ENCODE data around the gene OR5H14.

The OR5H14 gene

DNA sequence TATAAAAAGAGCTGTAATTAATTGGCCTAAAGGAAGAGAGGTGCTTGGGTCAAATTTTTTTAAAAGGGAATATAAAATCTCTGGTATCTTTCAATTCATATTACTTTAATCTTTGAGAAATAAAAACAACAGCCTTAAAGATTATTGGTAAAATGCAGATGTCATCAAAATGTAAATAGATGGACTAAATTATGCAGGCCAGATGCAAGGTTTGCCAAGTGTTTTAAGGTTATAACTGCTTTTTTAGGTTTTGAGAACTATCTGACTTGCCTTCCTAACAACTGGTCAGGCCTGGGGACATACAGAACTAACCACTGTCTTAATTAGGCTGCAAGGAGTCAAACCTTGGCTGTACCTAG is 36.8 kb upstream of the OR5H14 start:
- Histone ChIP-seq H3K79me2 (ENCODE audit: low read length) (no peaks in the 10 kb centered on the region), H3K4me2 (ENCODE audit: low read depth, low read length) (no peak overlapping the region), H4K20me1 (ENCODE audit: insufficient read depth, low read length) (no peaks in the 10 kb centered on the region), H3K36me3 (replicated peaks; ENCODE audit: insufficient read depth, low read length) (no peaks in the 10 kb centered on the region), H3K4me1 (ENCODE audit: low read length) (no peaks in the 10 kb centered on the region), H3K27me3 (replicated peaks; ENCODE audit: insufficient read depth, low read length) (no peaks in the 10 kb centered on the region), H2AFZ (ENCODE audit: low read length) (no peak overlapping the region), H3K27ac (ENCODE audit: low read length) (no peak overlapping the region), H3K9me3 (replicated peaks; ENCODE audit: insufficient read depth, low read length) (no peaks in the 10 kb centered on the region), H3F3A (ENCODE audit: insufficient read depth, low read length) (no peaks in the 10 kb centered on the region), H3K9me2 (replicated peaks; ENCODE audit: insufficient read depth, low read length) (no peaks in the 10 kb centered on the region), H3K4me3 (ENCODE audit: low read length) (no peak overlapping the region), H3K9ac (ENCODE audit: low read length) (no peak overlapping the region)
- TF ChIP-seq EZH2phosphoT487 (IDR thresholded peaks at IDR 0.05; ENCODE audit: low read length) = no peak
- TF ChIP-seq EZH2 (optimal IDR thresholded peaks at IDR 0.05; ENCODE audit: low read depth, low read length) = no peak
- TF ChIP-seq, protein P1, sequence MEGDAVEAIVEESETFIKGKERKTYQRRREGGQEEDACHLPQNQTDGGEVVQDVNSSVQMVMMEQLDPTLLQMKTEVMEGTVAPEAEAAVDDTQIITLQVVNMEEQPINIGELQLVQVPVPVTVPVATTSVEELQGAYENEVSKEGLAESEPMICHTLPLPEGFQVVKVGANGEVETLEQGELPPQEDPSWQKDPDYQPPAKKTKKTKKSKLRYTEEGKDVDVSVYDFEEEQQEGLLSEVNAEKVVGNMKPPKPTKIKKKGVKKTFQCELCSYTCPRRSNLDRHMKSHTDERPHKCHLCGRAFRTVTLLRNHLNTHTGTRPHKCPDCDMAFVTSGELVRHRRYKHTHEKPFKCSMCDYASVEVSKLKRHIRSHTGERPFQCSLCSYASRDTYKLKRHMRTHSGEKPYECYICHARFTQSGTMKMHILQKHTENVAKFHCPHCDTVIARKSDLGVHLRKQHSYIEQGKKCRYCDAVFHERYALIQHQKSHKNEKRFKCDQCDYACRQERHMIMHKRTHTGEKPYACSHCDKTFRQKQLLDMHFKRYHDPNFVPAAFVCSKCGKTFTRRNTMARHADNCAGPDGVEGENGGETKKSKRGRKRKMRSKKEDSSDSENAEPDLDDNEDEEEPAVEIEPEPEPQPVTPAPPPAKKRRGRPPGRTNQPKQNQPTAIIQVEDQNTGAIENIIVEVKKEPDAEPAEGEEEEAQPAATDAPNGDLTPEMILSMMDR (IDR thresholded peaks at IDR 0.05; ENCODE audit: low read length) = no peak
- no peak for DNase-seq

DNA sequence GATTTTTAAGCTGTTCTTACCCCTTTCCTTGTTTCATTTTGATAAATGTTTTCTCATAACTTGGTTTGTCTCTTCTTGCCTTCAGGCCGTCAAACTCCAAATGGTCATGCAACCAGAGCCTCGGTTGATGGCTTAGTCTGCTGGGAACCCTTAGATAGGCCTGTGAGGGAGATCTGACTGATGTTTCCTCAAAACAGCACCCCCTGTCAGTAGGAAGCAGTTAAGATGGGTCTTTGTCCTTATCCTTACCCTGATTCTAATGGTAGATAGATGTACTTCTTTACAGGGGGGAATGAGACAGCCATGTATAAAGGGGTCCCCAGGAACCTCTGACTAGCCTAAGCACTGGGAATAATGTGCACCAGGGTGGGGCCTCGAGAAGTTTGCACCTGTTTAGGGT is 33.0 kb upstream of the OR5H14 start:
- Histone ChIP-seq H2AFZ (ENCODE audit: low read length) (no peak overlapping the region), H3K9ac (ENCODE audit: low read length) (no peak overlapping the region), H4K20me1 (ENCODE audit: insufficient read depth, low read length) (no peaks in the 10 kb centered on the region), H3K27me3 (replicated peaks; ENCODE audit: insufficient read depth, low read length) (no peaks in the 10 kb centered on the region), H3K27ac (ENCODE audit: low read length) (no peak overlapping the region), H3K36me3 (replicated peaks; ENCODE audit: insufficient read depth, low read length) (no peaks in the 10 kb centered on the region), H3K4me1 (ENCODE audit: low read length) (no peaks in the 10 kb centered on the region), H3K4me3 (ENCODE audit: low read length) (no peak overlapping the region), H3K79me2 (ENCODE audit: low read length) (no peaks in the 10 kb centered on the region), H3K9me3 (replicated peaks; ENCODE audit: insufficient read depth, low read length) (no peaks in the 10 kb centered on the region), H3K9me2 (replicated peaks; ENCODE audit: insufficient read depth, low read length) (no peaks in the 10 kb centered on the region), H3F3A (ENCODE audit: insufficient read depth, low read length) (no peaks in the 10 kb centered on the region), H3K4me2 (ENCODE audit: low read depth, low read length) (no peak overlapping the region)
- DNase-seq = no peak
- TF ChIP-seq EZH2 (optimal IDR thresholded peaks at IDR 0.05; ENCODE audit: low read depth, low read length) (no peak), EZH2phosphoT487 (IDR thresholded peaks at IDR 0.05; ENCODE audit: low read length) (no peak)
- TF ChIP-seq, protein P1 (IDR thresholded peaks at IDR 0.05; ENCODE audit: low read length) = no peak

DNA sequence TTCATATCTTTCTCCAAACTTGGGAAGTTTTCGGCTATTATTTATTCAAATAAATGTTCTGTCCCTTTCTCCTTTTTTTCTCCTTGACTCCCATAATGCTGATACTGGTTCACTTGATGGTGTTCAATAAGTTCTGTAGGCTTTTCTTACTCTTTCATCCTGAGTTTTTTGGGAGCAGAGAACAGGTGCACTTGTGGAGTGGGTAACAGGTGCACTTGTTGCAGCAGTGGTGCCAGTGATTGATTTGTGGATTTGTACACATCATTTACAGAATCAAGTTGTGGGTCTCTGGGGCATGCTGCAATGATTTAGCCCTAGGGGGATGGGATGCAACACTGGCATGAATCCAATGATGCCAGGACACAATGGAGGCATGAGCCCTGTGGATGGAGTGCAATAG is 31.6 kb upstream of the OR5H14 start:
- Histone ChIP-seq H3F3A (ENCODE audit: insufficient read depth, low read length) (no peaks in the 10 kb centered on the region), H3K79me2 (ENCODE audit: low read length) (no peaks in the 10 kb centered on the region), H2AFZ (ENCODE audit: low read length) (no peak overlapping the region), H3K4me3 (ENCODE audit: low read length) (no peak overlapping the region), H3K4me1 (ENCODE audit: low read length) (no peaks in the 10 kb centered on the region), H3K4me2 (ENCODE audit: low read depth, low read length) (no peak overlapping the region), H3K9me2 (replicated peaks; ENCODE audit: insufficient read depth, low read length) (no peaks in the 10 kb centered on the region), H3K36me3 (replicated peaks; ENCODE audit: insufficient read depth, low read length) (no peaks in the 10 kb centered on the region), H3K9ac (ENCODE audit: low read length) (no peak overlapping the region), H3K9me3 (replicated peaks; ENCODE audit: insufficient read depth, low read length) (no peaks in the 10 kb centered on the region), H4K20me1 (ENCODE audit: insufficient read depth, low read length) (no peaks in the 10 kb centered on the region), H3K27ac (ENCODE audit: low read length) (no peak overlapping the region), H3K27me3 (replicated peaks; ENCODE audit: insufficient read depth, low read length) (no peaks in the 10 kb centered on the region)
- TF ChIP-seq EZH2 (optimal IDR thresholded peaks at IDR 0.05; ENCODE audit: low read depth, low read length) = no peak
- no peak for DNase-seq

DNA sequence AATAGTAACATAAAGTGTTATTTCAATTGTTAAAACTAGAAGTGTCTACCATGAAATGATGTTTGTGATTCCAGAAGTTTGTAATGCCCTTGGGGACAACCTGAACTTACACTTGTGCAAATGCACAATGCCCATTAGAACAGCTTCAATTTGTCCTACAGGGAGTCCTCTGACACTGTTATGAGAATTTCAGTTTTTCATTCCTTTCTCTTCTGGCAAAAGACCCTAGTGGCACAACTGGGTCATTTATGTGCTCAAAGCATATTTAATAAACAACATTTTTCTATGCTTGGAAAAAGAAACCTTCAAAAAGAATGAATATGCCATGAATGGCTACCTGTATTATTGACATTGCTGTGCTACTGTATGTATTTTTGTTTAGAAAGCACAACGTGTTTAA is 16.9 kb upstream of the OR5H14 start, which contains the start of gene OR5H1:
TSS of gene OR5H1 (plus strand) at position 301 of the 400 bp plus-strand sequence. CDS start 1,977 bp downstream, outside the sequence.
- no peaks in the 10 kb centered on the region for H3K27me3 ChIP-seq (replicated peaks; ENCODE audit: insufficient read depth, low read length)
- no peak for DNase-seq

More for the DNA sequence above, 16.9 kb upstream of the OR5H14 start, which contains the start of gene OR5H1:
- no peaks in the 10 kb centered on the region for H3K4me1 ChIP-seq (ENCODE audit: low read length)
- H3K4me3 ChIP-seq (ENCODE audit: low read length) = no peak within 1 kb of the TSS
- H2AFZ ChIP-seq (ENCODE audit: low read length) = no peak within 1 kb of the TSS
- H3K9me3 ChIP-seq (replicated peaks; ENCODE audit: insufficient read depth, low read length) = no peaks in the 10 kb centered on the region
- H3K79me2 ChIP-seq (ENCODE audit: low read length) = no peaks in the 10 kb centered on the region
- no peaks in the 10 kb centered on the region for H4K20me1 ChIP-seq (ENCODE audit: insufficient read depth, low read length)
- no peak within 1 kb of the TSS for H3K27ac ChIP-seq (ENCODE audit: low read length)
- no peaks in the 10 kb centered on the region for H3F3A ChIP-seq (ENCODE audit: insufficient read depth, low read length)
- no peak within 1 kb of the TSS for H3K4me2 ChIP-seq (ENCODE audit: low read depth, low read length)
- no peak for TF ChIP-seq EZH2phosphoT487 (IDR thresholded peaks at IDR 0.05; ENCODE audit: low read length)
- TF ChIP-seq EZH2 (optimal IDR thresholded peaks at IDR 0.05; ENCODE audit: low read depth, low read length) = no peak
- TF ChIP-seq, protein P1 (IDR thresholded peaks at IDR 0.05; ENCODE audit: low read length) = no peak
- H3K9me2 ChIP-seq (replicated peaks; ENCODE audit: insufficient read depth, low read length) = no peaks in the 10 kb centered on the region
- no peak within 1 kb of the TSS for H3K9ac ChIP-seq (ENCODE audit: low read length)
- H3K36me3 ChIP-seq (replicated peaks; ENCODE audit: insufficient read depth, low read length) = no peaks in the 10 kb centered on the region
